ENCODE results near the gene STX10.

- TF ChIP-seq POLR2A (IDR thresholded peaks at IDR 0.05) = no peak
- TF ChIP-seq CTCF (IDR thresholded peaks at IDR 0.05) = no peak
Observed at GRCh38 chr19:13097463-13098258, 52.5 kb downstream of the STX10 start.

Measured in adrenal gland (tissue), 5 donors.